GM18951 (cell line): ENCODE results near the gene OS9.
A peak's percentile ranks its signal among the peaks of the same experiment; 100 is the strongest.

Source experiments
- POLR2A ChIP-seq: IDR thresholded peaks from 4 replicates; pipeline ENCODE4 v1.6.1; 2011; ENCODE audit warnings: mild to moderate bottlenecking; ENCODE audit not compliant: insufficient read length, insufficient read depth; ENCODE audit errors: extremely low read depth
- in situ Hi-C: fragments of 300-500 bp; cut with MboI; formaldehyde crosslinking; loops from one replicate; pipeline ENCODE4 v1.12.0; 2022; ENCODE audit warnings: low sequenced_read_pairs, mixed read lengths, inconsistent platforms; ENCODE audit not compliant: unreplicated experiment

OS9 gene

GRCh38 chr12:57735198-57735855 lies 41.4 kb downstream of the OS9 start:
- TF ChIP-seq POLR2A: no peak
- in situ Hi-C loops: no loop called here

- in situ Hi-C loops: no loop called here
- TF ChIP-seq POLR2A: no peak
These were observed 42.2 kb downstream of the OS9 start for GRCh38 chr12:57735952-57736740.

DNA sequence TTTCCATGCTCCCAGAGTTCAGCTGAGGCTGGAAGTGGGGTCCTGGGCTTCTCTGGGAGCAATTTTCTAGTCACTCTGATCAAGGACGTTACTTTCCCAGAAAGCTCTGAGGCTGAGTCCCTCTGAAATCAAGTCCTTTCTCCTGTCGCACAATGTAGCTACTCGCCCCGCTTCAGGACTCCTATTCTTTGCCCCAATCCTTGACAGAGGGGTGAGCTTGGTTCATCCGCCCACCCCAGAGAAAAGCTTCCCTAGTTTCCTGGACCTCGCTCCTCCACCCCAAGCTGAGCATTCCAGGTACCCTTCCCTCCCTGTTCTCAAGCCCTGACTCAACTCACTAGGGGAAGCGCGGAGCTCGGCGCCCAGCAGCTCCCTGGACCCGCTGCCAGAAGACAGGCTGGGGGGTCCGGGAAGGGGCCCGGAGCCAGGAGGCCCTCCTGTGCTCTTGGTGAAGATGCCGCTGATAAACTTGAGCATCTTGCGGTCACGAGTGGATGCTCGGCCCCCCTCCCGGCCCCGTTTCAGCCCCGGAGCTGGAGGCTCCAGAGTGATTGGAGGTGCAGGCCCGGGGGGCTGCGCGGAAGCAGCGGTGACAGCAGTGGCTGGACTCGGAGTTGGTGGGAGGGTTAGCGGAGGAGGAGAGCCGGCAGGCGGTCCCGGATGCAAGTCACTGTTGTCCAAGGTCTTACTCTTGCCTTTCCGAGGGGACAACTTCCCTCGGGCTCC lies 43.0 kb downstream of the OS9 start:
- in situ Hi-C loops: no loop called here
- TF ChIP-seq POLR2A: no peak

DNA sequence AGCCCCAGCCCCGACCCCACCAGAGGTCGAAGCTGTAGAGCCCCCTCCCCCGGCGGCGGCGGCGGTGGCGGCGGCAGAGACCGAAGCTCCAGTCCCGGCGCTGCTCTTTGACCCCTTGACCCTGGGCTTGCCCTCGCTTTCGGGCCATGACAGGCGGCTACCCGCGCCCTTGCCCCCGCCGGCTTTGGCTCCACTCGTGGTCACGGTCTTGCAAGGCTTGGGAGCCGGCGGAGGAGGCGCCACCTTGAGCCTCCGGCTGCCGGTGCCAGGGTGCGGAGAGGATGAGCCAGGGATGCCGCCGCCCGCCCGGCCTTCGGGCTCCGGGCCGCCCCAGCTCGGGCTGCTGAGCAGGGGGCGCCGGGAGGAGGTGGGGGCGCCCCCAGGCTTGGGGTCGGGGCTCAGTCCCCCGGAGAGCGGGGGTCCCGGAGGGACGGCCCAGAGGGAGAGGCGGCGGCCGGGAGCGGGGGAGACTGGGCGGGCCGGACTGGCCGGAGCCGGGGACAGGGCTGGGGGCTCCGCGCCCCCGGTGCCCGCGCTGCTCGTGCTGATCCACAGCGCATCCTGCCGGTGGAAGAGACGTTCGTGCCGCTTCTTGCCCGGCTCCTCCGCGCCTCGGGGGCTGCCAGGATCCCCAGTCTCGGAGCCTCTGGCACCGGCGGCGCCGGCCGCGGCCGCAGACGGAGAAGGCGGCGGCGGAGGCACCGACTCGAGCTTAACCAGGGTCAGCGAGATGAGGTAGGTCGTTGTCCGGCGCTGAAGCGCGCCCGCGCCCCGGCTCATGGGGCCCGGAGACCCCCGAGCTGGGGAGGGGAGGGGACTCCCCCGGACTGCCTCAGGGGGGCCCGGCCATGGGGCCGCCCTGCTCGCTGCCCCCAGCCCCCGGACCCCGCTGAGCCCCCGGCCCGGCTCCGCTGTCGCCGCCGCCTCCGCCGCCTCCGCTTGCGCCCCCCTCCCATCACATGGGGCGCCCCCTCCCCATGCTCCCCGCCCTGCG lies 43.8 kb downstream of the OS9 start:
- in situ Hi-C loops: no loop called here
- TF ChIP-seq POLR2A: no peak

GRCh38 chr12:57738661-57739237 lies 44.8 kb downstream of the OS9 start, which contains the start of gene AGAP2:
Gene AGAP2, minus strand, starts transcription at chr12:57738742. Its CDS starts 496 bp downstream, at chr12:57738246.
- in situ Hi-C loops: no loop called here
- TF ChIP-seq POLR2A: no peak

GRCh38 chr12:57739387-57739786 lies 45.5 kb downstream of the OS9 start:
- in situ Hi-C loops: no loop called here
- no peak for TF ChIP-seq POLR2A

DNA sequence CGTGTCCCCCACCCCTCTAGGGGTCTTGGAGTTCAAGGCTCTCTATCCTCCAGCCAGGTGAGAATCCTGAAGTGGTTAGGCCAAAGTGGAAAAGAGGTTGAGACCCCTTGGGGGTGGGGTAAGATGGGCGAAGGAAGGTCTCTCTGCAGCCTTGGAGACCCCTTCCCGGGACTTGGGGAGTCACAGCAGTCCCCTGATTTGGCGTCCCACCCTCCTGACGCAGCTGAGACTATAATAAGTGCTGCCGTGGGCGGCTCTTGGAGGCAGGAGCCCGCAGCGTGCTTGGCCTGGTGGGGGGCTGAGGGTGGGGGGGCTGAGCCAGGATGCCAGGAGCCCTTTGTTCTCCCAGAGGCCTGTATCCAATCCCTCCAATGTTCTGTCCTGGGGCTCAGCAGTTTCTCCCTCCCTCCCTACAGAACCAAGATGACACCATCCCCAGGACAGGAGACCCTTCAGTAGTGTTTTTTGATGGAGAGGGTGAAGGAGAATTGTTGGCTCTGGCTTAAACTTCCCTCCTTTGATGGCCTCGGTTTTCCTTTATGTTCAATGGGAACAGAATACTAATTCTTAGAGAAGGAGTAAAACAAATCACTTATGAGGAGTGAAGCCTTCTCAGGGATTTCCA lies 46.1 kb downstream of the OS9 start:
- in situ Hi-C loops: no loop called here
- TF ChIP-seq POLR2A: no peak

DNA sequence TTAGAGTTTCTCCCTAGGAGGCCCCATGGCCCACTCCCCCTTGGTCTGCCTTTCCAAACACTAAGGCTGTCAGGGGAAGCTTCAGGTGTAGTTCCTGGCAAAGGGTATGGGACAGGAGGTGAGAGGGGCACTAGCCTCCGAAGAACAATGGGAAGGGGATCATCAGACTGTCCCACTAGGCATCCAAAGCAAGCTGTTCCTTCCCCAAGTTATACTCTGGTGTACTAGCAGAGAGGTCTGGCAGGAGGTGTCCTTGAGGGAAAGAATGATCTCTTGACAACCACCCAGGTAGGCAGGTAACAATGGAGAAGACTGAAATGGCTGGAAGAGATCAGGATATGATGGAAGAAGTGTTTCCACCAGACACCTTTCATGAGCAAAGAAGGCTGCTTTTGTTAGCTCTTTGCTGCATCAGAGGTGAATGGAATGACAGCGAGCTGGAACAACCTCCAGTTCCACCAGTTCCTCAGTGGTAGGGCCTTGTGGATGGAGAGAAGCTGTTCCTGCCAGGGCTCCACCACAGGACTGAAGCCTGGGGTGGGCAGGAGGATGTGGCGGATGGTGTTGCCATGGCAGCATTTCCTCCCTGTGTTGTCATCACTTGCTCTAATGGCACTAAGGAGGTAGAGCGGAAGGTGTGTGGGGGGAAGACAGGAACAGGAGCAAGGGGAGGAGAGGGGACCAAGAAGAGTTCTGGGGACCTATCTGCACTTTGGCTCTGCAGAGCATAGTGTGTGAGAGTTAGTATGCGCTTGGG lies 46.9 kb downstream of the OS9 start:
- no peak for TF ChIP-seq POLR2A
- in situ Hi-C loops: no loop called here

- in situ Hi-C loops: no loop called here
- no peak for TF ChIP-seq POLR2A
These were observed 47.5 kb downstream of the OS9 start for GRCh38 chr12:57741413-57741789.

DNA sequence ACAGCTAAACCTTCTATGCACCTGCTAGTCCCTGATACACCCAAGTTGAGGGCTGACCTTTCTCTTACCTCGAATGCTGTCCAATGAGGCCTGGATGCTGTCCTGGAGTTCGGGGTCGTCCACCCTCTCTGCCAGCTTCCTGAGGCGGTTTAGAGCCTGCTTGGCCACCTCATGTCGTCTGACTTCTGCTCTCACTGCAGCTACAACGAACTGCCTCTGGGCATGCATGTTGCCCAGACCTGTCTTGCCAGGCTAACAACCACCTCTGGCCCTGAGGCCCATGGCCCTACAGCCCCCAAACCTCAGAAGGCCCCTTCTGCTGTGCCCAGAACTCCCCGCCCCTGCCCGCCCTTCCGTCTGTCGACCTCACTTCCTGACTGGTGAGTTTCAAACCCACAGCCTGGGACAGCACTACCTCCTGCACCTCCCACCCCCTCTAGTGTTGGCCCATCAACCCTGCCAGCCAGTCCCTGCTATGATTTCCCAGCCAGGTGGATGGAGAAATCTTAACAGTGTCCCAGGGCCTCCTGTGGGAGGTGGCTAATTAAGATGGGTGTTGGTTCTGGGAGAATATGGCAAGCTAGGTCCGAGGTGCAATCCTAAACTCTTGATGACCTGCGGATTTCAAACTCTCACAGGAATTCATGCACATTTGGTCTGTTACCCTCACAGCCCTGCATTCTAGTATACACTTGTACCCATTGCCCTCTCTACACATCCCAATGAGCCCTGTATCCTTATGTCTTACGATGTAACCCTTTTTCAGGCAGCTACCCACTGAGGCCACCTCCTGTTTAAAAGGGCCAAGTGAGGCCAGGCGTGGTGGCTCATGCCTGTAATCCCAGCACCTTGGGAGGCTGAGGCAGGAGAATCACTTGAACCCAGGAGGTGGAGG lies 48.2 kb downstream of the OS9 start:
- in situ Hi-C loops: no loop called here
- peak; percentile 61 for TF ChIP-seq POLR2A

DNA sequence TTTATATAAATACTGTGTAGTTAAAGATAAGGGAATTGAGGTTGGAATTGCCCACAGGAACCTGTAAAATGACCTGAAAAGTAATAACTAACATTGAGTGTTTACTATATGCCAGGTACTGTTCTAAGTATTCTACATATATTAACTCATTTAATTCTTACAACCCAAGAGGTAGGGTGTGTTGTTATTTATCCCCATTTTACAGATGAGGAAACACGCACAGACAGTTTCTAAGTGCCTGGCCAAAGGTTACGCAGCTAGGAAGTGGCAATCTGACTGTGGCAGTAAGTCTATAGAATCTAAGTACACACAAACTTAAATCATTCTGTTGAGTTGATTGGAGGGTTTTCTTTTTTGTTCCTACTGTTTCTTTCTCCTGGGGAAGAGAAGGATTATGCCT lies 49.8 kb downstream of the OS9 start:
- TF ChIP-seq POLR2A: no peak
- in situ Hi-C loops: no loop called here
